Effector CD4-positive, alpha-beta T cell (primary cell): Measurements from ENCODE around the gene M1AP.

Experiments used
- DNase-seq: peaks from one replicate; pipeline ENCODE4 v3.0.0-alpha.2; 2020

Gene M1AP

DNA sequence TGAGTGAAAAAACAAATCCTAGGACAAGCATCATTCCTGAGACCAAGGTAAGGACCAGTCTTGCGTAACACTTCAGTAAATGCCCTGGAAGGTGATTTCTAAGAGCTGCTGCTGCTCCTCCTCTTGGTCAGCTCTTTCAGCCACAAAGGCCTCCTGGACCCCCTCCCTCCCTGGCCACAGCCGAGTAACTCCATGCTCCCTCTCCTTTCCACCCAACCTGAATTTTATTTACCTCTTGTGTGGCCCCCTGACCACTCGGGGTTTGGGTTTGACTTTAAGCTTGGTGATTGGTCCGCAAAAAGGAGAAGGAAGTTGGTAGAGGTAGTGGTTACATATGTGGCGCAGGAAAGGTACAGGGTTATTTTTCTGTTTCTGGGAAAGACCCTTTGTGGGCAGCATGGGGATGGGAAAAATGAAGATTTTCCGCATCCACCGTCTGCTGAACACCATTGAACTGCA is 109.2 kb downstream of the M1AP start:
- DNase-seq, result no peak

DNA sequence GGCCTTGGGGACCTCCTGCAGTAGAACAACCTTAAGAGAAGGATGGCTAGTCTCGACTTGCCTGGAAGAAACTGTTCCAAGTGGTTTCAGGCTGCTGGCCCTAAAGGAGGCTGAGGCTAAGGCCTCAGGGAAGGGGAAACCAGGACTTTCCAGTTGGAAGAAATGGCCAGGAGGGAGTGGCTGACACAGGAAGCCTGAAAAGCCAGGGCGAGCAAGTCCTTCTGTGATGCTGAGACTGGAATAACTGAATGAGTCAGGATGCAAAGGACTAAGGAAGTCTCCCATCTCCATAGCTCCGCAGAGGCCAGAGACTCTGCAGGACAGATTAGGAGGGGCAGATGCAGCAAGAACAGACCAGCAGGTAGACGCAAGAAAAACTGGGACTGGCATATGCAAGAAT is 111.0 kb downstream of the M1AP start:
- no peak for DNase-seq

DNA sequence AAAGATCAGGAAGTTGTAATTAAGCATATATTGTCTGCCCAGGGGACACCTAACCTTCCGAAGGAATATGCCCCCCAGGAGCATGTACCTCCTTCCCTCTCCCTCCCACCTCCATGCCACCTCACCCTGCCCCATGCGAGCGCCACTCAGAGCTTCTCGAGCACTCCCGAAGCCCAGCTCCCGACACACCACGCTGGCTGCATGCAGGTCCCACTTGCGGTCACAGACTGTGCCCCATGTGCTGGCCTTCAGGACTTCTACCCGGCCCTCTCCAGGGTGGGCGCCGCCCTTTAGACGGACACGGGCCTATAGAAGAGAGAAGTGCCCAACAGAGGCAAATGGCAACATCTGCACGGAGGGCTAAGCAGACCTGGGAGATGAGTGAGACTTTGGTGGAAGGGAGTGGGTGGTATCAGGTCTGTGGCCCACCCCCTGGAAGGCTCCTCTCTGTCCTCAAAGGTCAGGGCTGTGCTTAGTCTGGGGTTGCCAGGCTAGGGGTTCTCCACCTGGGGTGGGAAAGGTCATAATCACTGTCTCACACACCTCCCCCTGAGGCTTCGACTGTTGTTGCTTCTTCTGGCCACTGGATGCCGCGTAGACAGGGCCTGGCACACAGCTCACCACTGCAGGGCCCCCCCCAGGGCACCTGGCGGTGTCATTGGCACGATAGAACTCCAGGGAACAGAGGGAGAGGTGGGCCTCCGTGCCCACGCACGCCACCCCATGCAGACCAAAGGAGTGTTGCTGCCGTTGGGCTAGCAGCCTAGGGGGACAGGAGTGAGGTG is 111.8 kb downstream of the M1AP start:
- no peak for DNase-seq

DNA sequence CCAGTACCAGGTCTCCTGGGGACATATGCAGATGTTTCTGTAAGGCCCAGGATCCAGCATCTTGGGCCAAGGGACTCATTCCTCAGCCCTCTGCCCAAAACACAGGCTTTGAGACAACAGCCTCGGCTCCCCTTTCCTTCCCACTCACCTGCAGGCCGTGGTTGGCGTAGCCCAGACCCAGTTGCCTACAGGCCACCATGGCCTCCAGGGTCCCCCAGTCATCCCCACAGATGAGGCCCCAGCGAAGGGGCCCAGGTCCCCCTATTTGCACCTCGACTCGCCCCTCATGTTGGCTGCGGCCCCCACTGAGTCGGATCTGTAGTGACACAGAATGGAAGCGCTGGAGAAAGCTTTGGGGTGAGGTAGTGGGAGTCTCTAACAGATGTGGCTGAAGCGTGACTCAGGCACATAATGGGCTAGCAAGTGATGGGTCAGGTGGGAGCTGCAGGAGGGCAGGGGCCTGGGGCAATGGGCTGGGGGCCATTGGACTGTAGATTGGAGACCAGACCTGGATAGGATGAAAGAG is 112.6 kb downstream of the M1AP start:
- no peak for DNase-seq

DNA sequence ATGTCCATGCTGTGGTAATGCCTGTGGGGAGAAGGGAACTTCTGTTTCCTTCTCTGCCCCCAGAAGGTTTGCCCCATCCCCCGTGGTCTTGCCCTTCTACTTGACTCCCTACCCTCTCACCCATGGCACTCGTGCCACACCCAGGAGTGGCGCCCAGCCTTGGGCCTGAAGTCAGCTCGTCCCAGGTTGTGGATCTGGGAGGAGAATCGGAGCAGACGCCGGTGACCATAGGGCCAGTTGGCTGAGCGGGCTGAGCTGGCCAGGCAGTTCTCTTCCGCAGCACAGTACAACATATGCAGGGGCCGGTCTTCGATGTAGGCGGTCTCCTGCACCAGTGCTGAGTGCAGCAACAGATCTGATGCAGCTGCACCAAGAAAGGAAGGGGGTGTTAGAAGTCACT is 113.7 kb downstream of the M1AP start:
- DNase-seq, result no peak

DNA sequence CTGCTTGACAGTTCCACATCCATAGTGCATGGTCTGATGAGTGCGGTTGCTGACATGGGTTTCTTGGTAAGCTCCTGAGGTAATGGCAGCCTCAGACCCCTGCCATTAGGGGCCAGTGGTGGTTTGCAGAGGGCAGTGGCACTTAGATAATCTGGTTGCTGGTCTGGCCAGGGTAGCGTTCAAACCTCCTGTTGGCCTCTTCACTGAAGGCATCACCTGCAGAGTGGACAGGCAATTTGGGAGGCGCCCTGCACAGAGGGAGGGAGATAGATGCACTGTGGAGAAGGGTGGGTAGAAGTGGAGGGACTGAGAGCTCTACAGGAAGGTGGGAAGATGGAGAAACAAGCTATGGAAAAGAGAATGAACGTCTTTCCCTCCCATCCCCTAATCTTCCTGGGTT is 114.7 kb downstream of the M1AP start:
- no peak for DNase-seq

DNA sequence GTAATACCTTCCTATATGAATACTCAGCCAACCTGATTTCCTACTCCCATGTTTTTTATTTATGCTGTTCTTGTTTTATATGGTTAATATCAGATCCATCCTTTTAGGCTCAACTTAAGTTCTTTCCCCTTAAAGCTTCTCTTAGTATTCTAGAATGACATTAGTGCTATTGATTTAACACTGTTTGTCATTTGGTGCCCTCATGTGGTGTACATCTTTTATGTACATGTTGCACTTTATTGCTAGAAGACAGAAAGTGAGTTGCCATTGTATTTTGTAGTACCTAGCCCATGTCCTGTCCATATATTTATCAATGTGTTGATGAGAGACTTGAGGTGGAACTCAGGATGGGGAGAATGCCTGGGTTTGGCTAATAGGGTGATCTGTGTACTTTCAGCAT is 115.9 kb downstream of the M1AP start:
- DNase-seq, result no peak

DNA sequence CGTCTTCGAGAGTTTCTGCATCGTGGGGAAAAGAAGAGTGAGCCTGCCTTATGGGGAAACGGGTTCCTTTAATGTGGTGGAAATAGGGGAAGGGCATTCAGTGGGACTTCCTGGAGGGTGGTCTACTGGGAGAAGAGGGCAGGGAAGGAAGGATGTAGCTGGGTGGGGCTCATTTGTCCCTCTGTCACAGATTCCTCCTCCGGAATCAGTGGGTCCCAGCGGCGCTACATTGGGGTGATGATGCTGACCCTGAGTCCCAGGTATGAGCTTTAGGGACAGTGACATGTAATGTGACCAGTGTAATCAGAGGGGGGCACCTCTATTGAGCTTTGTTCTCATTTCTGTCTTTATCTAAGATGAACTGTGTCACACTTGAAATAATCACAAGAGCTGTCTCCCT is 116.5 kb downstream of the M1AP start:
- DNase-seq, result no peak

DNA sequence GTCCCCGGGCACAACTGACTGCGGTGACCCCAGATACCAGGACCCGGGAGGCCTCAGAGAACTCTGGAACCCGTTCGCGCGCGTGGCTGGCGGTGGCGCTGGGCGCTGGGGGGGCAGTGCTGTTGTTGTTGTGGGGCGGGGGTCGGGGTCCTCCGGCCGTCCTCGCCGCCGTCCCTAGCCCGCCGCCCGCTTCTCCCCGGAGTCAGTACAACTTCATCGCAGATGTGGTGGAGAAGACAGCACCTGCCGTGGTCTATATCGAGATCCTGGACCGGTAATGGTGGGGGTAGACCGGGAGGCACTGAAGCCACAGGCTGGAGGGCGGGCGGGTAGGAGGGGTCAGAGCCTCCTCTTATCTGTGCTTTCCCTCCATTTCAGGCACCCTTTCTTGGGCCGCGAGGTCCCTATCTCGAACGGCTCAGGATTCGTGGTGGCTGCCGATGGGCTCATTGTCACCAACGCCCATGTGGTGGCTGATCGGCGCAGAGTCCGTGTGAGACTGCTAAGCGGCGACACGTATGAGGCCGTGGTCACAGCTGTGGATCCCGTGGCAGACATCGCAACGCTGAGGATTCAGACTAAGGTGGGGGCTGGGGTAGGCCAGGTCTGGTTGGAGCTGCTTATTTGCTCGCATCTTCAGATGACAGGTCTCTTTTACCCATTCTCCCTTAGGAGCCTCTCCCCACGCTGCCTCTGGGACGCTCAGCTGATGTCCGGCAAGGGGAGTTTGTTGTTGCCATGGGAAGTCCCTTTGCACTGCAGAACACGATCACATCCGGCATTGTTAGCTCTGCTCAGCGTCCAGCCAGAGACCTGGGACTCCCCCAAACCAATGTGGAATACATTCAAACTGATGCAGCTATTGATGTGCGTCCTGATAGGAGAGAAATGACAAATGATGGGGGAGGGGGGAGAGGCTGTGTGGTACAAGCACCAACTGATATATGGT is 117.6 kb downstream of the M1AP start:
- DNase-seq, result peak; percentile 27

DNA sequence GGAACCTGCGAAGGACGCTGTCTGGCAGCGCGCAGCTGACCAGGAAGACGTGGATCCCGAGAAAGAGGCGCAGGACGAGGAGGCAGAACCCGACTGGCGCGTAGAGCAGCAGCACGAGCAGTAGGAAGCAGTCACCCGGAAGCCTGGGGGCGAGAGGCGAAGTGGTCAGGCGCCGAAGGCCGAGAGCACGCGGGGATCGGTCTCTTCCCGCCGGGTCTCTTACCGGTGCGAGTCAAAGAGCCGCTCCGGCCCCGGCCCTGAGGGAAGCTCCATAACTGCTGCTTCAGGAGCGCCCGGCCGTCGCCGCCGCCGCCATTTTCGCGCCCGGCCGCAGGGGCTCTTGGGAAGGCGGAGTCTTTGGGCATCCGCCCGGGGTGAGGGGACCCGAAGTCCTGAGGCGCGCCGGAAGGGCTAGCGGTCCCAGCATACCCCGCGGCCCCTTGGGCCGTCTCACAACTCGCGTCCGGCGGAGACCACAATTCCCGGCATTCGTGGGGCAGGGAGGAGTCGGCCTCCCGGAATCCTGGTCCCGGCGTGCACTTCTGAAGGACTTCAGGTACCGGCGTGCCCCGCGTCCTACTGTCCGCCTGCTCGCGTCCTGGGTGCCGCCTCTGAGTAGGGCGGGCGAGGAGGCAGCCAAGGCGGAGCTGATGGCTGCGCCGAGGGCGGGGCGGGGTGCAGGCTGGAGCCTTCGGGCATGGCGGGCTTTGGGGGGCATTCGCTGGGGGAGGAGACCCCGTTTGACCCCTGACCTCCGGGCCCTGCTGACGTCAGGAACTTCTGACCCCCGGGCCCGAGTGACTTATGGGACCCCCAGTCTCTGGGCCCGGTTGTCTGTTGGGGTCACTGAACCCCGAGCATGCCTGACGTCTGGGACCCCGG is 118.5 kb downstream of the M1AP start, which contains the start of the genes AUP1 and HTRA2:
AUP1 (minus strand) TSS at position 350 of the 882 bp plus-strand sequence; CDS start at position 273, 77 bp downstream.
HTRA2 (plus strand) TSS at position 577 of the 882 bp plus-strand sequence; CDS start at position 651, 74 bp downstream.
- peak; percentile 77 for DNase-seq

DNA sequence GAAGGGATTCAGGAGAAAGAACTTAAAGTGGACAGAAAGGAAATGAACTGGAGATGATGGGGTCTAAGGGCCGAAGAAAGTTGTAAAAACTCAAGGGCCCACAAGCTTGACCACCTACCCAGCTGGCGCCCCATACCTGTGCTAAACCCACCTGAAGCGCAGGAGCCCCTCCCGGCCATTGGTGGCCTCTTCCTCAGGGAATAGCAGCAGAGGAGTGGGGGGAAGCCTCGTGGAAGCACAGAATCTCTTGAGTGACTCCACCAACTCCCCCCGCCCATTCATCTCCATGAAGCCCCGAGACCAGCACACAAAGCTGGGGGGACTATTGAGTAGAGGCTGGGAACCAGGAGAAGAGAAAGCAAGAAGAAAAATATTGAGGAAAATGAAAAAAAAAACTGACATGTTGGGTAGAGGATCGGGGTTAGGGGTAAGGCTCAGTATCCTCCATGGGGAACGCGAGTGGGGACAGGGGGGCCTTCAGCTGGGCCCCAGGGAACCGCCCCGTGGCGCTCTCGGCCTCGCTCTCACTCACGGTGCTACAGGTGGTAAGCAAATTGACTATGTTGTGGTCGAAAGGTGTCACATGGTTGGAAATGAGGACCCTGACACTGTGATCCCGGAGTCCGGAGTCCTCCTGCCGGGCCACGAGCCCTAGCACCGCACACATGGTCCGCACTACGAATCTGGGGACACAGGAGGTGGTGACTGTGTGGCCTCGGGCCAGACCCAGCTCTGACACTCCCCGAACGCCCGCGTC is 119.4 kb downstream of the M1AP start:
- no peak for DNase-seq

DNA sequence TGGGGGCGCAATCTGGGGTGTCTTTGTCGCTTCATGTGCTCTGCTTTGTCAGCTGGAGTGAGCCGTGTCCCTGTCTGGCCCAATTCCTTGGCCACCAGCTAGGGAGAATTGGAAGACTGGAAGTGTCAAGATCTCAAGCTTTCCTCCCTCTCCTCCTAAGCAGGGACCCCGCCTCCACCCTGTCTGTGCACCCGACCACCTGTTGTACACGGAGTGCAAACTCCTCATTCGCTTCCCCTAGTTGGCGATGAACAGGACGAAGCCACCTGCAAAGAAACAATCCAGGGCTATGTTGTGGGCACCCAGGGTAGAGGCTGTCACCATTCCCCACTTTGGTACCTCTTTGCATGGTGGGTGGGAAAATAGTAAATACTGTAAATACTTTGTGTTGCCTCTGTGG is 120.4 kb downstream of the M1AP start:
- no peak for DNase-seq

DNA sequence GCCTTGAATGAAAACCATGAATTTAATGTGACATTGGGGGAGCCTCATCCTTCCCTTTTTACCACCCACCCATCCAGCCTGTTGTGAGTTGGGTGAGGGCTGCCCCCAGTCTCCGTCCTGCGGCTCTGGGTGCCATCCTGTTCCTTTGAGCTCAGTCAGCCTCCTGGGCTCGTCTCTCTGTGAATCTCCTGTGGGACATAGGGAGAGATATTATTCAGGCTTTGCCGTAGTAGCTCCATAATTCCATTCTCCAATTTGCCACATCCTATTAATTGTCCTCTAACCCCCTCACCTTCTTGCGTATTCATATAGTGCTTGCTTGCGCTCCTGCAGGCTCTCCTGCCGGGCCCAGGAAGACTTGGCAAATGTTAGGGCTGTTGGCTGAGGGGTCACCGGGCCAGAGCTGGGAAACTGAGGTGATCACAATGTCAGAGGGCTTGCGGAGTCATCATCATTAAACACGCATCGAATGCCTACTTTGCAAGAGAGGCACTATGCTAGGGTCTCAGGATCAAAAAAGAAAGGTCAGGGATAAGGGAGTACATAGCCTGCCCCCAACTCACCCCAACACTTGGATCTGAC is 121.4 kb downstream of the M1AP start:
- no peak for DNase-seq

DNA sequence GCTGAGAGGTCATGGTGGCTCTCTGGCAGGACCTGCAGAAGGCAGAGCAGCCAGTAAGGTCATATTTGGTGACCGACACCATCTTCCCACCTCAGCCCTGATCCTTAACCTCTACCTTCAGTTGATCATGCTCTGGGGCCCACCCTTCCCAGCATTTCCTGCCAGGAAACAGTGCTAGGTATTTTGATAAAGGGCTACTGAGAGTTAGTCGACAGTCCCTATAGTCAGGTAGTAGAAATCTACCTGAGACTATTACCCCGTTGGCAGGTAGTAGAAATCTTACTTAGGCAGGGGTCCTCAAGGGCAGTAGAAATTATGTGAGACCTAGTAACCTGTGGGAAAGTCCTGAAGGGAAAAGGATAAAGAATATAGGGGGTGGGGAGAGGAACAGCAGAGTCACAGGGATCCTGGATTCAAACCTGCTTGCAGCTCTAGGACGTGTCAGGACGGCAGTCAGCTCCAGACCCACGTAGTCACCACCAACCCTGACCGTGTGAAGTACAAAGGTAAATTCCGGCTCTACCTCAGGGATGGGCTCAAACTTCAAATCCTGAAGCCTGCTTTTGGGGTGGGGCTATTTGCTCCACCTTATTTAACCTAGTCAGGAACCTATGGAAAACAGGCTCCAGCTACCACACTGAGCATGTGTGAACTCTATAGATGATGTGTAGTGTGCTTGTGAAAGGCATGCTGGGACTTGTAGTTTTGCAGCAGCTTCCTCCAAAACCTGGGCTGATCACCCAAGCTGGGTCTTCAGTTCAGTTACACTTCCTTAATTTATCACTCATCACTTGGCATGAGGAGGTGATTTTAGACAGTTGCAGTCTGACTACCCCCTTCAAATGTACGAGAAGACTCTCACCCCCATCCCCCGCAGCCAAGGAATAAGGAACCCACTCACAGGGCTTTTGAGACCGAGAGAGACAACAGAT is 122.1 kb downstream of the M1AP start, which contains the start of gene DQX1:
DQX1 (minus strand) TSS at position 515 of the 932 bp plus-strand sequence; CDS start at position 13, 502 bp downstream.
- DNase-seq, result no peak

DNA sequence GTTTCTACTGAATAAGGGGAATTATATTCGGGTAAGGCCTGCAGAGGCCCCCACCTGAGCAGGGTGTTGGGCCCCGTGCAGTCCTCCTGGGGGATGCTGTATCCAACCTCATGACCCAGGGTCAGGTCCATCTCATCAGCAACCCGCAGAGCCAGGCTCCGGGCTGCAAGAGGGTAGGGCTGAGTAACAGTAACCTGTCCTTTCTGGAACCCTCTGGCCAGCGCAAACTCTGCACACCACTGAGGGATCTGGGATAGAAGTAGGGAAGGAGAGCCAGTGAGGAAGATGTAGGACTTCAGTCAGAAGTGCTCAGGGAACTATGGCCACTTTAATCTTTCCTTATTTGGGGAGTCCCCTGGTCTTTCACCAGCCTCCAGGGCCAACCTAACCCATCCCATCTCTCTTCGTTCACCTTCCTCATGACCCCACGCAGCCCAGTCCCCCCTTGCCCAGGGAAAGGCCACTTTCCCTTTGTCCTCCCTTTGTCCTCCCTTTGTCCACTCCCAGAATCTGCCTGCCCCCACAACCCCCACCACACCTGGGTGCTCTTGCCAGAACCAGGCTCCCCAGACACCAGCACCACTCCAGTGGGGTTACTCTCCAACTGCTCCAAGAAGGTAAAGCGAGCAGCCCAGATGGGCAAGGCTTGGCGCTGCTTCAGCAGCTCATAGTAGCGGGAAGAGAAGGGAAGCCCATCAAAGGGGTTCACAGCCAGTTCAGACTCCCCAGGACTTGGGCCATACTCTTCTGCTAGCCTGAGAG is 123.0 kb downstream of the M1AP start:
- DNase-seq, result no peak

DNA sequence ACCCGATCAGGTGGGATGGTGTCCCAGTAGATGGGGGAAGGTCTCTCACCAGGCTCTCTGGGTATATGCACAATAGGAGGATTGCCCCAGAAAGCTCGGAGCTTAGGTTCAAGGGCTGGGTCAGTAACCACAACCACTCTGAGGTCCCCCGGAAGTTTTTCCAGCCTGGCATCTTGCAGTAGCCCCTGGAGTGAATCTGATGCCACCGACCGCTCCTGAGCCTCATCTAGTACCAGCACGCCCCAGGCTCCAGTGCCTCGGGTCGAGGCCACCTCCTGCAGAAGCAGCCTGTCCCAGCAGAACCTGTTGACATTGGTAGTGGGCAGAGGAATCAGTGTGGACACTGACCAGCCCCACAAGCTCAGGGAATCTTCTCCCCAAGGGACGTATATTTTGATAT is 124.1 kb downstream of the M1AP start:
- no peak for DNase-seq

DNA sequence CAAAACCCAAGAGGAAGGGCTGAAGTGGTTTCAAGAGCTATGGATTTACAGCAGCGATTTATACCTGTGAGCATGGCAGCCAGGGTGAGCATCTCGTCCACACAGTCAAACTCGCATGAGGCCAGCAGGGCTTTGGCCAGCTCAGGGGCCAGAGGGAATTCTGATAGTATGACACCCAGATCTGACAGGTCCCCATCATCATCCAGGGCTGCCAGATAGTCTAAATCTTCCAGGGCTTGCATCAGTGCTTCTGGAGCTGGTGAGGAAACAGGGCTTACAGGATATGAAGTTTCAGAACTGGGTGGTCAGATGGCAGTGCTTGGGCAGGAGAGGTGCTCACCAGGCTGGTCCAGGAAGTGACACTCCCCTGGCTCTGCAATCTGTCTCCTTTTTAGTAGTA is 125.6 kb downstream of the M1AP start:
- DNase-seq, result no peak

DNA sequence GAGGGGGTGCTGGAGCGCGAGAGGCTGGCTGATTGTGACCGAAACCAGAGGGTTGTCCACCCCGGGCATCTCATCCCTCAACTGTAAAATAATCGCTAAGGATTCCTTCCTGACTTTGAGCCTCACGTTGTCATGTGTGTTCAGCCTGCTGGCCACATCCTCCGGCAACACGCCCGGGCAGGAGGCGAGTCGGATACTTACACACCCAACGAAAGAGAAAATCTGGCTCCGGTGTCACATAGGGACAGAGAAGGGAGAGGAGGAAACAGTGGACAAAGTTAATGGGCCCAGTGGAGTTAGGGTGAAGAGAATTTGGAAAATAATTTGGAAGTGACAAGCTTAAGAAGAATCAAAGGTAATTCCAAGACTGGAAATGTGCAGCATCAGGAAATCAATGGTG is 131.5 kb downstream of the M1AP start:
- DNase-seq, result no peak
